PC-9 (cell line): Measurements from ENCODE around the gene COL23A1.

Experiments used
- CTCF ChIP-seq: fragments of 200-600 bp; sonication (generic); conservative IDR thresholded peaks from 2 replicates; pipeline ENCODE4 v1.6.1; 2017; ENCODE audit warnings: mixed run types, antibody characterized with exemption, mild to moderate bottlenecking, moderate library complexity
- EZH2 ChIP-seq: fragments of 200-600 bp; sonication (generic); IDR thresholded peaks from 2 replicates; pipeline ENCODE4 v1.8.0; 2017; ENCODE audit warnings: antibody characterized with exemption, low read depth

- no peak for TF ChIP-seq CTCF
- TF ChIP-seq EZH2 = no peak
Observed at GRCh38 chr5:178573216-178573615, 17.0 kb downstream of the COL23A1 start.
